SH-SY5Y (cell line): Measurements from ENCODE around the gene ASB1.

Experiments used
- GATA2 ChIP-seq: IDR thresholded peaks from 2 replicates; pipeline ENCODE4 v1.6.1; 2011; ENCODE audit warnings: mild to moderate bottlenecking, low read depth, low read length
- GATA3 ChIP-seq: IDR thresholded peaks from 2 replicates; pipeline ENCODE4 v1.6.1; 2011; ENCODE audit warnings: low read depth, mild to moderate bottlenecking, low read length, moderate library complexity

GRCh38 chr2:238427435-238428162 is 872 bp downstream of the ASB1 start:
- TF ChIP-seq GATA2 (no peak), GATA3 (no peak)
